Measurements from ENCODE around the gene SLC11A2. TPM values are rescaled to one million over a fixed set of nuclear protein-coding genes. Genes with fewer than 3 reads are reported as not detected.

Gene SLC11A2
- total and polyA plus RNA-seq, 9 of the 15 experiments (the other 6 are each of a cell fraction or from before 2014, with no cell fraction given) = 21.1 to 54.0 (median 32.9) TPM

DNA sequence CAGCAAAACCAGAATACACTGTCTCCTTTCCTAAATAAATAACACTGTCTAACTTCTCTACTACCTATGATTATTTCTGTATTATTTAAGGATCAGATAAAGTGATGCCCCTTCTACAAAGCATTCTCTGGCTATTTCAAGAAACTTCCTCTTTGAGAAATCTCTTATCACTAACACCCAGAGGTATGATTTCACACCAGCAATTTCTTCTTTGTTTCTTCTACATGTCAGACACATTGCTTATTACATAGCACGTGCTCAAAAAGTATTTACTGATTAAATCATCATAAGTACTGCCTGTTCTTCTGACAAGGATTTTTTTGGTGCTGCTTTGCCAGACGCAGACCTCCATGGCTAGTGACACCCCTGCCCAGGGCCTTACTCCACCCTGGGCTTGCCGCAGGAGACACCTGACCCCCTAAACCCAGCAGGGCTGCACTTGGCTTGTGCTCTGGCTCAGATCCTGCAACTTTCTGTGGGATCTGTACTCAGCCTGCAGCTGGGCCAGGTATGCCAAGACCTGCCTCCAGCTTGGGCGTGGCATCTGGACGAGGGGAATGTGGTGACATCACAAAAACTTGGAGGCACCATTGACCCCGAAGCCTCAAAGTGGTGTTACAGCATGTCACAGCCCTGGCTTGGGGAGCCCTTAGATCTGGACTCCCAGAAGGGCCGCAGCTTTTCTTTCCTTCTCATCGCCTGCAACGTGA, 89.2 kb downstream of the SLC11A2 start (continued):
- TF ChIP-seq, protein P1, sequence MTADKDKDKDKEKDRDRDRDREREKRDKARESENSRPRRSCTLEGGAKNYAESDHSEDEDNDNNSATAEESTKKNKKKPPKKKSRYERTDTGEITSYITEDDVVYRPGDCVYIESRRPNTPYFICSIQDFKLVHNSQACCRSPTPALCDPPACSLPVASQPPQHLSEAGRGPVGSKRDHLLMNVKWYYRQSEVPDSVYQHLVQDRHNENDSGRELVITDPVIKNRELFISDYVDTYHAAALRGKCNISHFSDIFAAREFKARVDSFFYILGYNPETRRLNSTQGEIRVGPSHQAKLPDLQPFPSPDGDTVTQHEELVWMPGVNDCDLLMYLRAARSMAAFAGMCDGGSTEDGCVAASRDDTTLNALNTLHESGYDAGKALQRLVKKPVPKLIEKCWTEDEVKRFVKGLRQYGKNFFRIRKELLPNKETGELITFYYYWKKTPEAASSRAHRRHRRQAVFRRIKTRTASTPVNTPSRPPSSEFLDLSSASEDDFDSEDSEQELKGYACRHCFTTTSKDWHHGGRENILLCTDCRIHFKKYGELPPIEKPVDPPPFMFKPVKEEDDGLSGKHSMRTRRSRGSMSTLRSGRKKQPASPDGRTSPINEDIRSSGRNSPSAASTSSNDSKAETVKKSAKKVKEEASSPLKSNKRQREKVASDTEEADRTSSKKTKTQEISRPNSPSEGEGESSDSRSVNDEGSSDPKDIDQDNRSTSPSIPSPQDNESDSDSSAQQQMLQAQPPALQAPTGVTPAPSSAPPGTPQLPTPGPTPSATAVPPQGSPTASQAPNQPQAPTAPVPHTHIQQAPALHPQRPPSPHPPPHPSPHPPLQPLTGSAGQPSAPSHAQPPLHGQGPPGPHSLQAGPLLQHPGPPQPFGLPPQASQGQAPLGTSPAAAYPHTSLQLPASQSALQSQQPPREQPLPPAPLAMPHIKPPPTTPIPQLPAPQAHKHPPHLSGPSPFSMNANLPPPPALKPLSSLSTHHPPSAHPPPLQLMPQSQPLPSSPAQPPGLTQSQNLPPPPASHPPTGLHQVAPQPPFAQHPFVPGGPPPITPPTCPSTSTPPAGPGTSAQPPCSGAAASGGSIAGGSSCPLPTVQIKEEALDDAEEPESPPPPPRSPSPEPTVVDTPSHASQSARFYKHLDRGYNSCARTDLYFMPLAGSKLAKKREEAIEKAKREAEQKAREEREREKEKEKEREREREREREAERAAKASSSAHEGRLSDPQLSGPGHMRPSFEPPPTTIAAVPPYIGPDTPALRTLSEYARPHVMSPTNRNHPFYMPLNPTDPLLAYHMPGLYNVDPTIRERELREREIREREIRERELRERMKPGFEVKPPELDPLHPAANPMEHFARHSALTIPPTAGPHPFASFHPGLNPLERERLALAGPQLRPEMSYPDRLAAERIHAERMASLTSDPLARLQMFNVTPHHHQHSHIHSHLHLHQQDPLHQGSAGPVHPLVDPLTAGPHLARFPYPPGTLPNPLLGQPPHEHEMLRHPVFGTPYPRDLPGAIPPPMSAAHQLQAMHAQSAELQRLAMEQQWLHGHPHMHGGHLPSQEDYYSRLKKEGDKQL (CRISPR knock-in tag; IDR thresholded peaks at IDR 0.05; ENCODE audit: borderline replicate concordance) = no peak
- TF ChIP-seq BACH1 (tag; IDR thresholded peaks at IDR 0.05) (no peak), CBFA2T2 (conservative IDR thresholded peaks at IDR 0.05) (0 out of 2 replicates have a peak, but pooled peaks have one; percentile 47), NCOA6 (IDR thresholded peaks at IDR 0.05) (no peak), ZNF695 (CRISPR knock-in tag; IDR thresholded peaks at IDR 0.05) (no peak), ATF2 (CRISPR knock-in tag; IDR thresholded peaks at IDR 0.05) (no peak), L3MBTL2 (IDR thresholded peaks at IDR 0.05) (peak; percentile 92), POLR3G (IDR thresholded peaks at IDR 0.05; ENCODE audit: extremely low read depth, insufficient read length, insufficient replicate concordance) (no peak), ARID1B (IDR thresholded peaks at IDR 0.05) (peak; percentile 80), KLF1 (tag; IDR thresholded peaks at IDR 0.05) (no peak), TAL1 (IDR thresholded peaks at IDR 0.05) (peak; percentile 66)
- TF ChIP-seq, protein P2, sequence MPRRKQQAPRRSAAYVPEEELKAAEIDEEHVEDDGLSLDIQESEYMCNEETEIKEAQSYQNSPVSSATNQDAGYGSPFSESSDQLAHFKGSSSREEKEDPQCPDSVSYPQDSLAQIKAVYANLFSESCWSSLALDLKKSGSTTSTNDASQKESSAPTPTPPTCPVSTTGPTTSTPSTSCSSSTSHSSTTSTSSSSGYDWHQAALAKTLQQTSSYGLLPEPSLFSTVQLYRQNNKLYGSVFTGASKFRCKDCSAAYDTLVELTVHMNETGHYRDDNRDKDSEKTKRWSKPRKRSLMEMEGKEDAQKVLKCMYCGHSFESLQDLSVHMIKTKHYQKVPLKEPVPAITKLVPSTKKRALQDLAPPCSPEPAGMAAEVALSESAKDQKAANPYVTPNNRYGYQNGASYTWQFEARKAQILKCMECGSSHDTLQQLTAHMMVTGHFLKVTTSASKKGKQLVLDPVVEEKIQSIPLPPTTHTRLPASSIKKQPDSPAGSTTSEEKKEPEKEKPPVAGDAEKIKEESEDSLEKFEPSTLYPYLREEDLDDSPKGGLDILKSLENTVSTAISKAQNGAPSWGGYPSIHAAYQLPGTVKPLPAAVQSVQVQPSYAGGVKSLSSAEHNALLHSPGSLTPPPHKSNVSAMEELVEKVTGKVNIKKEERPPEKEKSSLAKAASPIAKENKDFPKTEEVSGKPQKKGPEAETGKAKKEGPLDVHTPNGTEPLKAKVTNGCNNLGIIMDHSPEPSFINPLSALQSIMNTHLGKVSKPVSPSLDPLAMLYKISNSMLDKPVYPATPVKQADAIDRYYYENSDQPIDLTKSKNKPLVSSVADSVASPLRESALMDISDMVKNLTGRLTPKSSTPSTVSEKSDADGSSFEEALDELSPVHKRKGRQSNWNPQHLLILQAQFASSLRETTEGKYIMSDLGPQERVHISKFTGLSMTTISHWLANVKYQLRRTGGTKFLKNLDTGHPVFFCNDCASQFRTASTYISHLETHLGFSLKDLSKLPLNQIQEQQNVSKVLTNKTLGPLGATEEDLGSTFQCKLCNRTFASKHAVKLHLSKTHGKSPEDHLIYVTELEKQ (CRISPR knock-in tag; IDR thresholded peaks at IDR 0.05) = no peak
- TF ChIP-seq, protein P3, sequence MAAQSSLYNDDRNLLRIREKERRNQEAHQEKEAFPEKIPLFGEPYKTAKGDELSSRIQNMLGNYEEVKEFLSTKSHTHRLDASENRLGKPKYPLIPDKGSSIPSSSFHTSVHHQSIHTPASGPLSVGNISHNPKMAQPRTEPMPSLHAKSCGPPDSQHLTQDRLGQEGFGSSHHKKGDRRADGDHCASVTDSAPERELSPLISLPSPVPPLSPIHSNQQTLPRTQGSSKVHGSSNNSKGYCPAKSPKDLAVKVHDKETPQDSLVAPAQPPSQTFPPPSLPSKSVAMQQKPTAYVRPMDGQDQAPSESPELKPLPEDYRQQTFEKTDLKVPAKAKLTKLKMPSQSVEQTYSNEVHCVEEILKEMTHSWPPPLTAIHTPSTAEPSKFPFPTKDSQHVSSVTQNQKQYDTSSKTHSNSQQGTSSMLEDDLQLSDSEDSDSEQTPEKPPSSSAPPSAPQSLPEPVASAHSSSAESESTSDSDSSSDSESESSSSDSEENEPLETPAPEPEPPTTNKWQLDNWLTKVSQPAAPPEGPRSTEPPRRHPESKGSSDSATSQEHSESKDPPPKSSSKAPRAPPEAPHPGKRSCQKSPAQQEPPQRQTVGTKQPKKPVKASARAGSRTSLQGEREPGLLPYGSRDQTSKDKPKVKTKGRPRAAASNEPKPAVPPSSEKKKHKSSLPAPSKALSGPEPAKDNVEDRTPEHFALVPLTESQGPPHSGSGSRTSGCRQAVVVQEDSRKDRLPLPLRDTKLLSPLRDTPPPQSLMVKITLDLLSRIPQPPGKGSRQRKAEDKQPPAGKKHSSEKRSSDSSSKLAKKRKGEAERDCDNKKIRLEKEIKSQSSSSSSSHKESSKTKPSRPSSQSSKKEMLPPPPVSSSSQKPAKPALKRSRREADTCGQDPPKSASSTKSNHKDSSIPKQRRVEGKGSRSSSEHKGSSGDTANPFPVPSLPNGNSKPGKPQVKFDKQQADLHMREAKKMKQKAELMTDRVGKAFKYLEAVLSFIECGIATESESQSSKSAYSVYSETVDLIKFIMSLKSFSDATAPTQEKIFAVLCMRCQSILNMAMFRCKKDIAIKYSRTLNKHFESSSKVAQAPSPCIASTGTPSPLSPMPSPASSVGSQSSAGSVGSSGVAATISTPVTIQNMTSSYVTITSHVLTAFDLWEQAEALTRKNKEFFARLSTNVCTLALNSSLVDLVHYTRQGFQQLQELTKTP (IDR thresholded peaks at IDR 0.05; ENCODE audit: low read depth in 1 of 2, partially characterized antibody in 2 of 2) = peak in 1 of 2 experiments; percentile 48
